ENCODE data around the gene SMPD3.
A peak's percentile ranks its signal among the peaks of the same experiment; 100 is the strongest.

The SMPD3 gene

GRCh38 chr16:68382296-68382718, 66.0 kb downstream of the SMPD3 start:
- Histone ChIP-seq H4K20me1 (ENCODE audit: insufficient read depth, low read length) (no peaks in the 10 kb centered on the region), H3K4me1 (ENCODE audit: low read length) (peaks cover 29% of the 10 kb centered on the region), H3K27ac (ENCODE audit: low read length) (no peak overlapping the region), H3K4me3 (ENCODE audit: low read length) (no peak overlapping the region), H3K36me3 (replicated peaks; ENCODE audit: low read depth, low read length) (no peaks in the 10 kb centered on the region), H3K9me3 (ENCODE audit: insufficient read depth, low read length) (no peaks in the 10 kb centered on the region), H3K27me3 (ENCODE audit: low read depth, low read length) (no peaks in the 10 kb centered on the region), H3K4me2 (ENCODE audit: low read length) (peak overlapping the region; percentile 4; the same call in 1 of the 2 replicates), H3K9ac (ENCODE audit: low read length) (no peak overlapping the region), H2AFZ (ENCODE audit: low read depth, low read length) (no peak overlapping the region), H3K79me2 (ENCODE audit: low read length) (no peaks in the 10 kb centered on the region)
- TF ChIP-seq EZH2phosphoT487 (IDR thresholded peaks at IDR 0.05; ENCODE audit: low read depth) = no peak
- TF ChIP-seq CTCF (IDR thresholded peaks at IDR 0.05; ENCODE audit: low read depth, low read length) = peak; percentile 31

- no peak overlapping the region for H3K9ac ChIP-seq (ENCODE audit: low read length)
- H3K27ac ChIP-seq (ENCODE audit: low read length) = no peak overlapping the region
- no peaks in the 10 kb centered on the region for H3K27me3 ChIP-seq (ENCODE audit: low read depth, low read length)
- TF ChIP-seq EZH2phosphoT487 (IDR thresholded peaks at IDR 0.05; ENCODE audit: low read depth) (no peak), CTCF (IDR thresholded peaks at IDR 0.05; ENCODE audit: low read depth, low read length) (no peak)
- H3K4me2 ChIP-seq (ENCODE audit: low read length) = no peak overlapping the region
- no peak overlapping the region for H2AFZ ChIP-seq (ENCODE audit: low read depth, low read length)
- H3K36me3 ChIP-seq (replicated peaks; ENCODE audit: low read depth, low read length) = no peaks in the 10 kb centered on the region
- no peaks in the 10 kb centered on the region for H3K9me3 ChIP-seq (ENCODE audit: insufficient read depth, low read length)
- peaks cover 29% of the 10 kb centered on the region for H3K4me1 ChIP-seq (ENCODE audit: low read length)
- no peaks in the 10 kb centered on the region for H4K20me1 ChIP-seq (ENCODE audit: insufficient read depth, low read length)
- no peaks in the 10 kb centered on the region for H3K79me2 ChIP-seq (ENCODE audit: low read length)
- no peak overlapping the region for H3K4me3 ChIP-seq (ENCODE audit: low read length)
Measured at GRCh38 chr16:68381363-68381724, 67.0 kb downstream of the SMPD3 start.

GRCh38 chr16:68380676-68381362, 67.5 kb downstream of the SMPD3 start:
- Histone ChIP-seq H3K27me3 (ENCODE audit: low read depth, low read length) (no peaks in the 10 kb centered on the region), H3K27ac (ENCODE audit: low read length) (no peak overlapping the region), H3K9me3 (ENCODE audit: insufficient read depth, low read length) (no peaks in the 10 kb centered on the region), H4K20me1 (ENCODE audit: insufficient read depth, low read length) (no peaks in the 10 kb centered on the region), H3K4me2 (ENCODE audit: low read length) (no peak overlapping the region), H3K4me1 (ENCODE audit: low read length) (peaks cover 29% of the 10 kb centered on the region), H3K4me3 (ENCODE audit: low read length) (no peak overlapping the region), H3K36me3 (replicated peaks; ENCODE audit: low read depth, low read length) (no peaks in the 10 kb centered on the region), H2AFZ (ENCODE audit: low read depth, low read length) (no peak overlapping the region), H3K79me2 (ENCODE audit: low read length) (no peaks in the 10 kb centered on the region), H3K9ac (ENCODE audit: low read length) (no peak overlapping the region)
- TF ChIP-seq CTCF (IDR thresholded peaks at IDR 0.05; ENCODE audit: low read depth, low read length) (no peak), EZH2phosphoT487 (IDR thresholded peaks at IDR 0.05; ENCODE audit: low read depth) (no peak)

GRCh38 chr16:68380348-68380670, 68.0 kb downstream of the SMPD3 start:
- Histone ChIP-seq H3K36me3 (replicated peaks; ENCODE audit: low read depth, low read length) (no peaks in the 10 kb centered on the region), H3K9ac (ENCODE audit: low read length) (no peak overlapping the region), H3K27me3 (ENCODE audit: low read depth, low read length) (no peaks in the 10 kb centered on the region), H3K9me3 (ENCODE audit: insufficient read depth, low read length) (no peaks in the 10 kb centered on the region), H3K4me2 (ENCODE audit: low read length) (no peak overlapping the region), H3K4me1 (ENCODE audit: low read length) (peaks cover 27% of the 10 kb centered on the region), H3K4me3 (ENCODE audit: low read length) (no peak overlapping the region), H2AFZ (ENCODE audit: low read depth, low read length) (no peak overlapping the region), H3K27ac (ENCODE audit: low read length) (no peak overlapping the region), H3K79me2 (ENCODE audit: low read length) (no peaks in the 10 kb centered on the region), H4K20me1 (ENCODE audit: insufficient read depth, low read length) (no peaks in the 10 kb centered on the region)
- TF ChIP-seq EZH2phosphoT487 (IDR thresholded peaks at IDR 0.05; ENCODE audit: low read depth) (no peak), CTCF (IDR thresholded peaks at IDR 0.05; ENCODE audit: low read depth, low read length) (no peak)
